Embryonic facial prominence (tissue), 1 donor: ENCODE measurements around the gene TNS3.
"Not testable (repeated sequence)": the region's sequence is repeated elsewhere in the genome, so short reads cannot be mapped to it uniquely, and the experiment has no call there.

Source experiments
- DNase-seq: peaks from one replicate; pipeline ENCODE4 v3.0.0-alpha.2; 2016; ENCODE audit errors: extremely low spot score

Gene TNS3

GRCh38 chr7:47561715-47562446, 20.0 kb downstream of the TNS3 start:
- no peak for DNase-seq

GRCh38 chr7:47559306-47560220, 22.3 kb downstream of the TNS3 start:
- no peak for DNase-seq

DNA sequence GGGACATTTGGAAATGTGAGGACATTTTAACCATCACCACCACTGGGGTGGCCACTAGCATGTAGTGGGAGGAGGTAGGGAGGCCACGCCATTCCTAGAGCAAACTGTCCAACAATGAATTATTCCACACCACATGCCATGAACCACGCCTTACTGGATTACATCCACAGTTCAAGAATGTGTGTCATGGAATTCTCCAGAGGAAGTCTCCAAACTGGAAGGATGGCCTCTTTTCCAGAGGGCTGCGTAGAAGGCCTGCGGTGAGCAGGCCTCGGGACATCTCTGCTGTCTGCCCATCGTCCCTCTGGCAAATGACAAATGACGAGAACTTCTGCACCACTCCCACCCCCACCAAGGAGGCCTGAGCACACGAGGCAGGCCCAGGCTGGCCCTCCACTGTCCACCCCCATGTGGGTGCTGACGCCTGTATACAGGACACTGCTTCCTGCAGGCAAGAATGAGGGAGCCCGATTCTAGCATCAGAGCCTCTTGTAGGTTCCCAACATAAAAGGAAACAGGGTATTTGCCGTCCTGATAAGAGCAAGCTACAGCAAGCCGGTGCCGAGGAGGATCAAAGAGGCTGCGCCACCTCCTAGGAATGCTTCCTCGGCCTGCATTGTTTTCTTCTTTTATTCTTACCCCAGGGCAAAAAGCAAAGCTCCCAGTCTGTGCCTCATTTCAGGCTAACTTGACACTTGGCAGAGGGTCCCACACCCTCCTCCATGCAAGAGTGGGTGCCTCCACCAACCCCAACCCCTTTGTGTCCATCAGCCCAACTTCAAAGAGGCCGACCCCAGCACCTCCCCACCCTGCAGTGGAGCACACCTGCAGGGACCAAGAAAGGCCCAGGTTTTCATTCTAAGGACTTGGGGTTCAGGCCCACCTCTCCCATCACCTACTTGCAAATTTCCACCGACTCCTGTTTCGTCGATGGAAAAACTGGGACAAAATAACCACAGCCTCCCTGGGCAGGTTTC, 23.9 kb downstream of the TNS3 start:
- no peak for DNase-seq

DNA sequence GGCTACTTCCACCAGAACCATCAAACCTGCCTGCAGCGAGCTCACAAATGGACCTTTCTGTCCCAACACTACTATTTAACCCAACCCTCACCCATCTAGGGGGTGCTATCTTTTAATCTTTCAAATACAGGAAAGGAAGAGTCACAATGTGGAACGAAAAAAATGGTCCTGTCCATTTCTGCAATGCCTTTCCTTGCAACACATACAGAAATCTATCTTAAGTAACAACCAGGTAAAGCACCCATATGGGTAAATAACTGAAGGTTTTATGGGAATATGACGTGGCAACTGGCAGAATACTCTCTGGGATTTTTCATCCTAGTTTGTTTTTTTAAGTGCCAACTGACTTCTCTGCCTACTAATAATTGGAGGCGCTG, 24.6 kb downstream of the TNS3 start:
- no peak for DNase-seq

- DNase-seq, result no peak
These were observed 25.3 kb downstream of the TNS3 start for GRCh38 chr7:47556511-47557180.

DNA sequence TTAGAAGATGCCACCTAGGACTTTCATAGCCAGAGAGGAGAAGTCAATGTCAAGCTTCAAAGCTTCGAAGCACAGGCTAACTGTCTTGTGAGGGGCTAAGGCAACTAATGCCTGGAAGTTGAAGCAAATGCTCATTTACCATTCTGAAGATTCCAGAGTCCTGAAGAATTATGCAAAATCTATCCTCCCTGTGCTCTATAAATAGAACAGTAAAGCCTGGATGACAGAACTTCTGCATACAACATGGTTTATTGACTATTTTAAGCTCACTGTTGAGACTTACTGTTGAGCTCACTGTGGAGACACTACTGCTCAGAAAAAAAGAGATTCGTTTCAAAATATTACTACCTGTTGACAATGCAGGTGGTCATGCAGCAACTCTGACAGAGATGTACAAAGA, 28.6 kb downstream of the TNS3 start:
- DNase-seq, result no peak

GRCh38 chr7:47552621-47553020, 29.3 kb downstream of the TNS3 start:
- no peak for DNase-seq

- DNase-seq, result no peak
These were observed 30.1 kb downstream of the TNS3 start for GRCh38 chr7:47551668-47552440.

DNA sequence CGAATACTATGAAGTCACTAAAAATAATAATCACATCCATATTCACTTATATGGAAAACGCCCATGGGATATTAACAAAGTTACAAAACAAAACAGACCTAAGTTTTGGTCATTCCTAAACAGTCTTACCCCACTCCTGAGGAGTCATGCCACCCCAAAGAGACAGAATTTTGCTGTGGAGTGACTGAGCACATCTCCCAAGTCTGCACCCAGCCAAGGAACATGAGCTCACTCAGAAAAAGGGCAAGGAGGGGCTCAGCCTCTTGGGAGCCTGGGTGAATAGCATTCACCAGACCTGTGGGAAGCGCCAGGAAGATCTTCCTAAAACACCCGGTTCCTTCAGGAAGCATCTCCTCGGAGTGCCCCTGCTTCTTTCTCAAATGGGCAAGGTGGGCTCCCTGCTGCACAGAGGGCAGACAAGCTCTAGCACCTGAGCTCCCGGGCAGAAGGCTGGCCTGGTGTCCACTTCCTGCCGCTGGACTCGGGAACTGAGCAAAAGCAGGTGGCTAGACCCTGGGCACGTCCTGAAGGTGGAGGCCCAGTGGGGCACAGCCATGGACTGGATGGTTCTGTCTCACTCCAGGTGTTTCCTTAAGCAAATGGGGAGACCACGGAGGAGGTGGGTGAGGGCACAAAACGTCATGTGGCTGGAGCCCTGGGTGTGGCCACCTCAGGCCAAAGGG, 31.0 kb downstream of the TNS3 start:
- no peak for DNase-seq

GRCh38 chr7:47549916-47550315, 32.0 kb downstream of the TNS3 start:
- no peak for DNase-seq

DNA sequence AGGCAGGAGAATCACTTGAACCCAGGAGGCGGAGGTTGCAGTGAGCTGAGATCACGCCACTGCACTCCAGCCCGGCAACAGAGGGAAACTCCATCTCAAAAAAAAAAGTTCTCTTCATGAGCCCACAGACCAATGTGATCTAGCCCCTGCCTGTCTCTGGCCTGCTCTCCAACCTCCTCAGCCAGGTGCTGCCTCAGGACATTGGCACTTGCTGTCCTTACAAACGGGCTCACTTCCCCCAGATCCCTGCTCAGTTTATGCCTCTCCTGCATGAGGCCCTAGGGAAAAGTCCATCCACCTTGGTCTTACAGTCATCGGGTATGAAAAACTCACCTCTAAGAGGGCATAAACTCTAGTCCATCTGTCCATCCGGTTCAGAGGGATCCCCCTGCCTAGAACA, 32.5 kb downstream of the TNS3 start:
- DNase-seq, result no peak

DNA sequence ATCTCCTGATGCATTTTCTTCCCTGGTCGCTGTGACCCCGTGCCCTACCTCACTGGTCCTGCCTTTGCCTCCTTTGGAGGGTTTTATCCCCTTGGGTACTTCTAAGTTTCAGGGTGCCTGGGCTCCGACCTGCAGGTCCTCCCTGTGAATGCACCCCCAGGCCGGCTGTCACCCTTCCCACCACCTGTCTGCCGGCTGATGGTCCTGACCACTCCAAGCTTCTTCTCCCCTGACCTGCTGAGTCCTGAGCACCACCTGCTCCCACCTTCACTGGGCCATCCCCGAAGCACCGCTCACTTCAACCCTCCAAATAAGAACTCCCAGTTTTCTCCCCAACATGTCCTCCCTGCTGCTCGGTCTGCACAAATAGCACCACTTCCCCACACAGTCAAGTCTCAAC, 33.4 kb downstream of the TNS3 start:
- DNase-seq, result no peak

DNA sequence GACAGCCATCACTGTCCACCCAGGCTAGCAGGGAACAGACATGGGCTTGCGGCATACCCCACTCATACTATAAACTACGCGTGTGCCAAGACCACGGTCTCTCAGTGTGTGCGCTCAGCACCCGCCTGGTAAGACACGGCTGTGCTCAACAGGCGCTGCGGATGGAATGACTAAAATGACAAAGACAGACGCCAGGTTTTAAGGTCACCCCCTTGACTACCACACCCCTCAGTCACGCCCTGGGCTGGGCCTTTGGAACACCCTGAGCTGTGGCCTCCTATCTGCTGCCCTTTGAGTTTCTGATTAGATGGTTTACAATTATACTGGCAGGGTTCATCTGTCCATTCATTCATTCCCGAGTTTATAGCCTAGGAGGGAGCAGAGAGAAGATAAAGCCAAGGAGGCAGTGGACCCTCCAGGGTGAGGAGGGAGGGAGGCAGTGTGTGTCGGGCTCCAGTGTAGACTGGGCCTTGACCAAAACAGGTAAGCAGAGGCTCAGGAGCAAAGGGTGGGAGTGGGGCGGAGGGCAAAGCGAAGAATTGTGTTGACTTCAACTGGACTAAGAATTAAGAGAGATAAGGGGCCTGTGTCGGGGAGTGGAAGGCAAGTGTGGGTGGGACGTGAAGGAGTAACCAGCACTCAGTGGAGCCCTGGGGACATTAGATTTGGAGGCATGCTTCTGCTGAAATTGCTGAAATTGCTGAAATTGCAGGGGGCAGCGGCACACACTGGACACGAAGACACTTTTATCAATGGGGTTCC, 35.0 kb downstream of the TNS3 start:
- no peak for DNase-seq

DNA sequence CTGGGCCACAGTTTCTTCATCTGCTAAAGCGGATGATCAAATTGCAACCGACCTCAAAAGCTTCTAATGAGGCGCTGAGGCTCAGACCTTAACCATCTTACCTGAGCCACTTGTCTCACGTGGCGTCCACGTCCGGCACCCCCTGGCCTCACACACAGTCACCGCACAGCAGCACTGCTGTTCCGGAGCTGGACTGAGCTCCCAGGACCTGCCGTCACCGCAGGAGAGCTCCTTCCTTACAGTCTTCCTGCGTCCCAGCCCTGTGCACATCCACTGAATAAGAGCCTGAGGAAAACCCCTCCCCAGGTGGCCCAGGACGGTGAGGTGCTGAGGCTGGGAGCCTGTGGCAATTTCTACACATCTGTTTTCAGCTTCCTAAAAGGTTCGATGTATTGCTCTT, 35.7 kb downstream of the TNS3 start:
- no peak for DNase-seq

GRCh38 chr7:47544416-47544815, 37.5 kb downstream of the TNS3 start:
- no peak for DNase-seq

GRCh38 chr7:47543714-47544113, 38.2 kb downstream of the TNS3 start:
- DNase-seq, result no peak

DNA sequence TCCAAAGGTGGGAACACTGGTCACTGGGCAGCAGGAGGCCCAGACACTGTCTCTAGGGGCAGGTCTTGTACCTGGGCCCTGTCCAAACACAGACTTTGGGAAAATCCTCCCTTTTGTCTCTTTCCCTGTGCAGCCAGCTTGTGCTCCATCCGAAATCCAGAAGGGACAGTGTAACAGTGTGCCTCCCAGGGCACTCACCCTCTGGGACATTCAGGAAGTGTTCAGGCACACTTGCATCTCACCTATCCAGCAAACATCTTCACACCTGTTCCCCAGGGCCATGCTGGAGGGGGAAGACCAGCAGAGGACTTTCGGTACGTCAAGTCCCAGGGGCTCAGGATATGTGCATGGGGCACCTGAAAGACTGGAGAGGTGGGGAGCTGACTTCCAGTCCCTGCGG, 38.9 kb downstream of the TNS3 start:
- DNase-seq, result no peak

GRCh38 chr7:47542051-47542450, 39.9 kb downstream of the TNS3 start:
- DNase-seq, result no peak

GRCh38 chr7:47541485-47541884, 40.4 kb downstream of the TNS3 start:
- not testable (repeated sequence) for DNase-seq
